ENCODE results near the gene GCK.

GCK gene

DNA sequence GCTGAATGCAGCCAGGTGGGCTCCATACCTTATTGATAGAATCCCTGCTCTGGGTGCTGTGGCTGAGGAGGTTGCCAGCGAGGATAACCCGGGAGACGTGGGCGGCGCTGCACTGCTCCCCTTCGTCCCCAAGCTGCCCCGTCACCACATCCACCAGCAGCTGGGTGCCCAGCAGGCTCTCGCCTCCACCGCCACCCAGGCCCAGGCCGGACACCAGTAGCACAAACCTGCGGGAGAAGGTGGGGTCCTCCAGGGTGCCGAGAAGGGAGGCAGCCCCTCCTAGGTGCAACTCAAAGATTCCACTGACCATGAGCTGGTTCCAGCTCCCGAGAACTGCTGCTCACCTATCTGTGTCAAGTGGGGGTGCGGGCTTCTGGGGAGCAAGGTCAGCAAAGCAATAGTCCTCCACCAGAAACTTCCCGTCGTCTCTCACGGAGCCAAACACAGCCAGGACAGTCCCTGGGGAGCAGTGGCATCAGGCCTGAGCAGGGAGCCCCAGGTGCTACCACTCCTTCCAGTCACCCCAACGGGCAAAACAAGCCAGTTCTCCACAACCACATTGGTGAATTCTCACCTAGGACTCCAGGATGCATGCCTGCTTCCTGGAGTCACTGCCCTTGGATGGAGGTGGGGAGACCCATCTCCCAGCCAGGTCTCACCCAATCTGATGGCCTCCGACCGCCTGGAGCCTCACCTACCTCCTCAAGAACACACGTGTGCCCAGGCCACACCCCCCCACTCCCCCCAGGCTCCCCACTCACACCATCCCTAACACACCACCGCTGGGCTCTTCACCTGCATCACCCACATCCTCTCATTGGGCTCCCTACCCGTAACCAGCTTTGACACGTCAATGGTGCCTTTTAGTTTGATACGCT lies 72.2 kb downstream of the GCK start:
- no peak for DNase-seq (ENCODE audit: low read depth)

DNA sequence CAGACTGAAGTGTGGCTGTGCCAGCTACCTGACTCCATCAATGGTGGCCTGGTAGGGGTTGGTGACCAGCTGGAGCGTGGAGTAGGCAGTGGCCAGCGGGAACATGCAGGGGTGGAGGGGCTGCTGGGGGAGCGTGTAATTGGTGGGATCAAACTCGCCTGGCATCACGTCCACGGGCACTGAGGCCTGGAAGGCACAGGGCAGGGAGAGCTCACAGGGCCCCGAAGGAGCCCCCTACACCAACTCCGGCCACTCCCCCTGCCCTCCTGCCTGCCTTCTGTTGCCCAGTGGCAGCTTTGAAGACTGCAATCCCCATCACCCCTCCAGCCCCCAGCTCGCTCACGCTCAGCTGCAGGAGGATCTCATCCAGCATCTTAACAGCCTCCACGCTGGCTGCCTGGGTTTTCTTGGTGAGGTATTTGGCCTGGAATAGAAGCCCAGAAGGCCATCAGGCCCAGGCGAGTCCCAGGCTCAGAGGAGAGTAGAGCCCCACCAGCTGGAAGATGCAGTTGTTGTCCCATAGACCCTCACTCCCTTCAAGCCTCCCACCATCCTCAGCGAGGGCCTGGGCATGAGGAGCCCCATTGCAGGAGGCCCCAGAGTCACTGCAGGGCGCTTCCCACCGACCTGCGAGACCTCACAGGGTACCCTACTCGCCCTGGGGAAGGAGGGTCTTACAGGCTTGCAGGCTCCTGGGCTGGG lies 73.0 kb downstream of the GCK start:
- DNase-seq (ENCODE audit: low read depth) = no peak

DNA sequence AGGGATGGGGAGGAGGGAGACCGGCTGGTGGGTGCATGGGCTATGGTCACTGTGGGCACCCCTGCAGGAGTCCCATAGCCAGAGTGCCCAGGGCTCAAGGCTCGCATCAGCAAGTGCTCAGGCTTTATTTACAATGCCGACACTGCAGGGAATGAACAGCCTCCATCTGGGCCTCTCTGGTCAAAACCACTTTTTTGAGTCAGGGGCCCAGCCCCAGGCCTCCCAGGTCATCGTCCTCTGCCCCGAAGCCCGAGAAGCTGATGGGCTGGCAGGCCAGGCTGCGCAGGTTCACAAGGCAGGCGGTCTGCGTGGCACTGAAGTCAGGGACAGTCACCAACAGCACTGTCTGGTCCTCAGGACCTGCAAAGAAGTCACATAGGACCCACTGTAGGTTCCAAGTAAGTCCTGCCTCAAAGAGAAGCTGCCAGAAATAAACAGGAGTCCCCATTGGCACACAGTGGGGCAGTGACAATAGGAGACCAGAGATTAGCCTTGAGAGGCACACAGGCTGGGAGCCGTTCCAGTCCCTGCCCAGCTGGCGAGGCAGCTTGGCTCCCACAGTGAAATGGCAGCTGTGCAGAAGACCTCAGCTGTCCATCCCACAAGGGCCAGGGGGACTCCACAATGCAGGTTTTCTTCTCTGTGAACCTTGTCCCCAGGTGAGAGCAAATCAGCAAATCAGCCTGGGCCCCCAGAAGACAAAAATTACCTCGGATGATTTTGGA lies 74.5 kb downstream of the GCK start:
- no peak for DNase-seq (ENCODE audit: low read depth)

DNA sequence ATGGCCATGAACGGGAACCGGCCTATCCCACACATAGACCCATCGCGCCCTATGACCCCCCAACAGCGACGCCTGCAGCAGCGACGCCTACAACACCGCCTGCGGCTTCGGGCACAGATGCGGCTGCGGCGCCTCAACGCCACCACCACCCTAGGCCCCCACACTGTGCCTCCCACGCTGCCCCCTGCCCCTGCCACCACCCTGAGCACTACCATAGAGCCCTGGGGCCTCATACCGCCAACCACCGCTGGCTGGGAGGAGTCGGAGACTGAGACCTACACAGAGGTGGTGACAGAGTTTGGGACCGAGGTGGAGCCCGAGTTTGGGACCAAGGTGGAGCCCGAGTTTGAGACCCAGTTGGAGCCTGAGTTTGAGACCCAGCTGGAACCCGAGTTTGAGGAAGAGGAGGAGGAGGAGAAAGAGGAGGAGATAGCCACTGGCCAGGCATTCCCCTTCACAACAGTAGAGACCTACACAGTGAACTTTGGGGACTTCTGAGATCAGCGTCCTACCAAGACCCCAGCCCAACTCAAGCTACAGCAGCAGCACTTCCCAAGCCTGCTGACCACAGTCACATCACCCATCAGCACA lies 75.4 kb downstream of the GCK start:
- DNase-seq (ENCODE audit: low read depth) = no peak

GRCh38 chr7:44112997-44113763 lies 76.1 kb downstream of the GCK start:
- DNase-seq (ENCODE audit: low read depth) = no peak

GRCh38 chr7:44112231-44112996 lies 76.8 kb downstream of the GCK start:
- DNase-seq (ENCODE audit: low read depth) = no peak

- DNase-seq (ENCODE audit: low read depth) = no peak
Observed at GRCh38 chr7:44111761-44112160, 77.5 kb downstream of the GCK start.

DNA sequence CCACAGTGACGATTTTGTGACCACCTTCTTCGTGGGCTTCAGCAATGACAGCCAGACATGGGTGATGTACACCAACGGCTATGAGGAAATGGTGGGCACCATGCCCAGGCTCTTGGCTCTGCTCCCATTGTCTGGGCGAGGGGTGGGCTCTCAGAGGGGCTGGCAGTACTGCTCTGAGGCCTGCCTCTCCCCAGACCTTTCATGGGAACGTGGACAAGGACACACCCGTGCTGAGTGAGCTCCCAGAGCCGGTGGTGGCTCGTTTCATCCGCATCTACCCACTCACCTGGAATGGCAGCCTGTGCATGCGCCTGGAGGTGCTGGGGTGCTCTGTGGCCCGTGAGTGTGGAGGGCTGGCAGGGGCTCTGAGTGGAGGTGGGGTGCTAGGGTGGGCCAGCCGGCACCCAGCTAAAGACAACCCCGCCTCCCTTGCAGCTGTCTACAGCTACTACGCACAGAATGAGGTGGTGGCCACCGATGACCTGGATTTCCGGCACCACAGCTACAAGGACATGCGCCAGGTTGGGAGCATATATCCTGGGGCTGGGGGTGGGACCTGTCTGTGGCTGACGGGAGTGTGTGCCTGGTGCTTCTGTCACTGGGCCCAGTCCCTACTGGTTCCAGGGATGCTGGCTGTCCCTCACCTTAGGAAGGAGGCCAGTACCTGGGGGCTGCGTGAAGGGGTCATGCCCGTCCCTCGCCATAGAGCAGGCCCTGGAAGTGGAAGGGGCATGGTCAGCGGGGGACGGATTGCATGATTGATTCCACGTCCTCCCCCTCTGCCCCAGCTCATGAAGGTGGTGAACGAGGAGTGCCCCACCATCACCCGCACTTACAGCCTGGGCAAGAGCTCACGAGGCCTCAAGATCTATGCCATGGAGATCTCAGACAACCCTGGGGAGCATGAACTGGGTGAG lies 78.3 kb downstream of the GCK start:
- DNase-seq (ENCODE audit: low read depth) = no peak

- DNase-seq (ENCODE audit: low read depth) = no peak
Observed at GRCh38 chr7:44109991-44110390, 79.2 kb downstream of the GCK start.

GRCh38 chr7:44108768-44109750 lies 80.2 kb downstream of the GCK start:
- DNase-seq (ENCODE audit: low read depth) = no peak

DNA sequence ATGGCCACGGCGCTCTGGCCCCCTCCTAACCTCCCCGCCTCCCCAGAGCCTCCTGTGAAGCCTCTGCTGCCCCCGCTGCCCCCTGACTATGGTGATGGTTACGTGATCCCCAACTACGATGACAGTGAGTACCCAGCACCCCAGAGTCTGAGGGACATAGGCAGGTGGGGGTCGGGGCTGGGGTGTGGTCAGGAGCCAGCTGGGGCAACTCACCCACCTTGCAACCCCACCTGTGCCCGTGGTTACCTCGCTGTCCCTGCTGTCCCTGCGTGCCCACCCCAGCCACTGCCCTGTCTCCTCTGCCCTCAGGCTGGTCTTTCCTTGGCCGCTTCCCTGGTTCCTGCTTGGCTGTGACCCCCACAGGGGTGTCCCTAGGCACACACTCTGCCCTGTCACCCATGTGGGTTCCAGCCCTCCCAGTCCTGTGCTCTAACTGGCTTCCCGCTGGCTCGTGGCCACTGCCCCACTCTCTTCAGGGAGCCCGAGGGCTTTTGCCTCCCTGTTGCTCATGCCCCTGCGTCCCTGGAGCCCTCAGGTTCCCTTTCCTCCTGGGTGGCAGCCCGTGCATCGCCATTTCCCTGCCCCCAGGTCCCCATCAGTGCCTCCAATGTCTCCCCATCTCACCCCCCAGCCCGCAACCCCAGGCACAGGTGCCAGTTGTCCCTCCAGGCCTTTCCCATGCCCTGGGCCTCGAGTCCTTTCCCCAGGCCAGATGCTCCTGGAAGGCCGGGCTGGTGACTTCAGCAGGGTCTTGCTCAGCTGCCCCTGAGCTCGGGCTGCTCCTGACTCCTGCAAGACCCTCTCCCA lies 81.1 kb downstream of the GCK start:
- DNase-seq (ENCODE audit: low read depth) = no peak

DNA sequence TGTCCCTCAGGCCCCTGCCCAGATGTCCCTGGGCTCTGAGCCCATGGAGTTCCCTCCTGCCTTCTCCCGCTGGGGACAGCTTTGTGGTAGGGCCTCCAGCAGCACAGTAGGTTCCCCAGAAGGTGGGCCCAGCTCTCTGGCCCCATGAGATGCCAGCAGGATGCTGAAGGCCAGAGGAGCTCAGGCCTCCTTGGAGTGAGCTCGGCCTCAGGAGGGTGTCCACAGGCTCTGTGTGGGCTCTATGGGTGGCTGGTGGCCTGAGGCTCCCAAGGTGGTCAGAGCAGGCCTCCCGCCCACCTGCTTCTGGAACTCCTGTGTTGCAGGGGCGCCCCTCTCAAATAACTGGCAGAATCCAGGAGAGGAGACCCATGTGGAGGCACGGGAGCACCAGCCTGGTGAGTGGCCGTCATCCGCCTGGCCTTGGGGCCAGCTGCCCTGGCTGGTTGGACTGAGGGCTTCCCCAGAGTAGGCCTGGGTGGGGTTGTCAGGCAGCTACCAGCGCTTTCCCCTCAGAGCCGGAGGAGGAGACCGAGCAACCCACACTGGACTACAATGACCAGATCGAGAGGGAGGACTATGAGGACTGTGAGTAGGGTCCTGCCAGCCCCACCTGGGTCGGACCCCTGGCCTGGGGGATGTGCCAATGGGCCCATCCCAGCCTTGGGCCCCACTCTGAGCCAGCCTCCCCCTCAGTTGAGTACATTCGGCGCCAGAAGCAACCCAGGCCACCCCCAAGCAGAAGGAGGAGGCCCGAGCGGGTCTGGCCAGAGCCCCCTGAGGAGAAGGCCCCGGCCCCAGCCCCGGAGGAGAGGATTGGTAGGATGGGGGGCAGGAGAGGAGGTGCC lies 81.9 kb downstream of the GCK start:
- DNase-seq (ENCODE audit: low read depth) = no peak

- no peak for DNase-seq (ENCODE audit: low read depth)
Observed at GRCh38 chr7:44106311-44107065, 82.8 kb downstream of the GCK start.

- no peak for DNase-seq (ENCODE audit: low read depth)
Observed at GRCh38 chr7:44105832-44106231, 83.4 kb downstream of the GCK start.

GRCh38 chr7:44104860-44105771 lies 84.1 kb downstream of the GCK start:
- DNase-seq (ENCODE audit: low read depth) = no peak
